CD4-positive, alpha-beta T cell (primary cell): ENCODE results near the gene RAVER1. TPM values are rescaled to one million over a fixed set of nuclear protein-coding genes. Genes with fewer than 3 reads are reported as not detected.

Experiments used
- ATAC-seq: fragments of 200-7000 bp; cut with Tn5 transposase; one replicate; pipeline ENCODE4 v1.10.0; 2022; ENCODE audit warnings: mild to moderate bottlenecking; ENCODE audit not compliant: poor library complexity
- CTCF ChIA-PET: fragments of 350-600 bp; sonication (Branson Sonifier 250); formaldehyde crosslinking; loops from one replicate; lab custom pipeline; 2021; ENCODE audit warnings: antibody characterized with exemption, inconsistent platforms; lab: Charles Lee
- POLR2A ChIA-PET: fragments of 350-600 bp; sonication (Branson Sonifier 250); formaldehyde crosslinking; loops from one replicate; lab custom pipeline; 2021; ENCODE audit warnings: antibody characterized with exemption, inconsistent platforms; lab: Charles Lee
- DNase-seq, 14 experiments: peaks; one replicate each; pipeline ENCODE4 v3.0.0-alpha.2; 2013 to 2020; ENCODE audit warnings: mixed read lengths in 2 of 14
- H3K27ac ChIP-seq, 2 donors: one replicate each; pipeline versions ENCODE4 v1.5.1 to v1.7.0; 2013; ENCODE audit warnings: low read length in 2 of 2, low read depth in 1 of 2, mild to moderate bottlenecking in 1 of 2
- H3K27me3 ChIP-seq, 2 experiments: 1 replicate in 1 of 2; 2 replicates in 1 of 2; pipeline versions ENCODE4 v1.6.1 to v1.7.0; 2013; ENCODE audit warnings: low read length in 2 of 2, control low read depth in 1 of 2, mild to moderate bottlenecking in 1 of 2, moderate library complexity in 1 of 2; ENCODE audit not compliant: insufficient read depth in 2 of 2, control insufficient read depth in 1 of 2
- H3K36me3 ChIP-seq: one replicate; pipeline ENCODE4 v1.6.1; 2013; ENCODE audit warnings: low read length, control low read depth; ENCODE audit not compliant: insufficient read depth
- H3K4me1 ChIP-seq: one replicate; pipeline ENCODE4 v1.6.1; 2013; ENCODE audit warnings: low read length, control low read depth; ENCODE audit not compliant: insufficient read depth
- H3K4me3 ChIP-seq: one replicate; pipeline ENCODE4 v1.5.1; 2013; ENCODE audit warnings: mild to moderate bottlenecking, low read length, moderate library complexity
- H3K9me3 ChIP-seq, 2 experiments: 1 replicate in 1 of 2; 2 replicates in 1 of 2; pipeline versions ENCODE4 v1.6.1 to v1.7.0; 2013; ENCODE audit warnings: low read length in 2 of 2, mild to moderate bottlenecking in 2 of 2, control low read depth in 1 of 2, moderate library complexity in 1 of 2; ENCODE audit not compliant: control insufficient read depth in 1 of 2, insufficient read depth in 1 of 2
- H3K27ac Mint-ChIP-seq: one replicate; pipeline ENCODE4 v1.8.0; 2020; ENCODE audit warnings: mixed read lengths
- H3K27me3 Mint-ChIP-seq: one replicate; pipeline ENCODE4 v1.8.0; 2021; ENCODE audit warnings: mixed read lengths
- H3K36me3 Mint-ChIP-seq: one replicate; pipeline ENCODE4 v1.8.0; 2021; ENCODE audit warnings: low read depth, mixed read lengths
- H3K4me1 Mint-ChIP-seq: one replicate; pipeline ENCODE4 v1.8.0; 2021; ENCODE audit warnings: low read depth, mixed read lengths
- H3K4me3 Mint-ChIP-seq: one replicate; pipeline ENCODE4 v1.8.0; 2020; ENCODE audit warnings: mild to moderate bottlenecking, mixed read lengths
- H3K9me3 Mint-ChIP-seq: one replicate; pipeline ENCODE4 v1.8.0; 2020; ENCODE audit warnings: mixed read lengths
- CTCF ChIP-seq: fragments of 200-600 bp; IDR thresholded peaks from one replicate; pipeline ENCODE4 v1.8.0; 2022; ENCODE audit warnings: antibody characterized with exemption, mild to moderate bottlenecking
- intact Hi-C, 2 experiments: fragments of 100-400 bp; cut with DNase I in 1 of 2; cut with micrococcal nuclease in 1 of 2; formaldehyde crosslinking; loops; one replicate each; pipeline versions ENCODE4 v1.15.1 to v1.9.0; 2023 to 2025; cut with DNase I, micrococcal nuclease
- total RNA-seq, 174 experiments: library from RNA in 2 of 174; stranded (reverse) in 2 of 174; gene quantifications; one replicate each; pipeline ENCODE4 v1.2.3 and lab custom pipeline; 2021 to 2026

Gene RAVER1
- total RNA-seq, 2 experiments from 2014 or later, result 20.5 to 21.3 TPM

GRCh38 chr19:10292789-10293636 lies 40.3 kb downstream of the RAVER1 start:
- no peak overlapping the region for H3K27ac Mint-ChIP-seq
- H3K27me3 ChIP-seq, result peaks cover 74 to 77% of the 10 kb centered on the region in 2 experiments
- H3K4me1 ChIP-seq, result peaks cover 81% of the 10 kb centered on the region
- CTCF ChIA-PET, result interaction anchor here (1.0 to 2.4 kb wide), 2 partner anchors 23 to 98 kb away, joined by 4 to 9 read pairs; partner anchors contain the start of gene ICAM1
- intact Hi-C loops, result no loop called here
- peak overlapping the region; percentile 69 for H3K4me3 Mint-ChIP-seq
- DNase-seq, result peak in 2 of 14 experiments; percentile 43 to 57
- peak overlapping the region; percentile 48 for H3K4me3 ChIP-seq
- no peak for ATAC-seq
- H3K27ac ChIP-seq, result no peak overlapping the region
- H3K36me3 Mint-ChIP-seq, result no peaks in the 10 kb centered on the region
- no peaks in the 10 kb centered on the region for H3K36me3 ChIP-seq
- H3K27me3 Mint-ChIP-seq, result peaks cover 80% of the 10 kb centered on the region
- TF ChIP-seq CTCF, result no peak
- POLR2A ChIA-PET, result interaction anchor here (5.0 kb wide), 1 partner anchor 22 kb away, joined by 39 read pairs; the partner anchor contains the start of gene ICAM1
- H3K9me3 Mint-ChIP-seq, result no peaks in the 10 kb centered on the region
- H3K4me1 Mint-ChIP-seq, result peaks cover 55% of the 10 kb centered on the region
- peaks cover 0 to 59% of the 10 kb centered on the region in 2 experiments for H3K9me3 ChIP-seq

DNA sequence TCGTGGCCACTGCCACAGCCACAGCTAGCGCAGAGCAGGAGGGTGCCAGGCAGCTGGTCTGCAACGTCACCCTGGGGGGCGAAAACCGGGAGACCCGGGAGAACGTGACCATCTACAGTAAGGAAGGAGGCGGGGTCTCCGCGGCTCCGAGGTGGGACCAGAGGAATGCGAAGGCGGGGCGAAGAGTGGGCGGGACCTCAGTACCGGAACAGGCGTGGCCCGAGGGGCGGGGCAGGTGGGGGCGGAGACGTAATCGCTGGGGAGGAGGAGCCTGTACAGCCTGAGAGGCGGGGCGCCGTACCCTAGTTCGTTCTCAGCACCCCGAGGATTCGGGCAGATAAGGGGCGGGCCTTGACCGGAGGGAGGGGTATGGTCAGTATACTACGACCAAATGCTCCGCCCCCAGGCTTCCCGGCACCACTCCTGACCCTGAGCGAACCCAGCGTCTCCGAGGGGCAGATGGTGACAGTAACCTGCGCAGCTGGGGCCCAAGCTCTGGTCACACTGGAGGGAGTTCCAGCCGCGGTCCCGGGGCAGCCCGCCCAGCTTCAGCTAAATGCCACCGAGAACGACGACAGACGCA lies 41.0 kb downstream of the RAVER1 start:
- peaks cover 62% of the 10 kb centered on the region for H3K4me1 Mint-ChIP-seq
- H3K36me3 Mint-ChIP-seq, result no peaks in the 10 kb centered on the region
- TF ChIP-seq CTCF, result no peak
- H3K9me3 Mint-ChIP-seq, result no peaks in the 10 kb centered on the region
- Histone ChIP-seq H3K9me3 (peaks cover 0 to 66% of the 10 kb centered on the region in 2 experiments), H3K4me1 (peaks cover 88% of the 10 kb centered on the region), H3K4me3 (peak overlapping the region; percentile 48), H3K36me3 (no peaks in the 10 kb centered on the region), H3K27me3 (peaks cover 82 to 85% of the 10 kb centered on the region in 2 experiments), H3K27ac (no peak overlapping the region)
- POLR2A ChIA-PET, result interaction anchor here (1.3 to 5.0 kb wide), 4 partner anchors 22 to 97 kb away, joined by 3 to 39 read pairs (median 6); partner anchors contain the start of genes ICAM1 and RAVER1
- ATAC-seq (peak; percentile 45), DNase-seq (peak in 12 of 14 experiments; percentile 38 to 79 (median 58))
- H3K27ac Mint-ChIP-seq, result peak overlapping the region; percentile 40
- intact Hi-C loops, result no loop called here
- H3K27me3 Mint-ChIP-seq, result peaks cover 88% of the 10 kb centered on the region
- H3K4me3 Mint-ChIP-seq, result peak overlapping the region; percentile 82
- CTCF ChIA-PET, result interaction anchor here (0.8 to 2.4 kb wide), 4 partner anchors 22 to 99 kb away, joined by 3 to 9 read pairs (median 4); partner anchors contain the start of gene ICAM1

DNA sequence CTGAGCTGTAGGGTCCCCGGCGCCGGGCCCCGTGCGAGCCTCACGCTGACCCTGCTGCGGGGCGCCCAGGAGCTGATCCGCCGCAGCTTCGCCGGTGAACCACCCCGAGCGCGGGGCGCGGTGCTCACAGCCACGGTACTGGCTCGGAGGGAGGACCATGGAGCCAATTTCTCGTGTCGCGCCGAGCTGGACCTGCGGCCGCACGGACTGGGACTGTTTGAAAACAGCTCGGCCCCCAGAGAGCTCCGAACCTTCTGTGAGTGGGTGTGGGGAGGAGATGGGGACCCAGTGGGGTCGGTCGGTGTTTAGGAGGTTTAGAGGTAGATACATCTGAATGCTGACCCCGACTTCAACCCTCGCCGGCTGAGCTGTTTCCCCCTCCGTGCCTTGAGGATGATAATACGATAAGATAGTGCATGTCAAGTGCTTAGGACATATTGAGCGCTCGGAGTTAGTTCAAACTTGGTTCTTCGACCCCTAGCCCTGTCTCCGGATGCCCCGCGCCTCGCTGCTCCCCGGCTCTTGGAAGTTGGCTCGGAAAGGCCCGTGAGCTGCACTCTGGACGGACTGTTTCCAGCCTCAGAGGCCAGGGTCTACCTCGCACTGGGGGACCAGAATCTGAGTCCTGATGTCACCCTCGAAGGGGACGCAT lies 41.6 kb downstream of the RAVER1 start:
- Mint-ChIP-seq H3K4me3 (peak overlapping the region; percentile 82), H3K9me3 (no peaks in the 10 kb centered on the region), H3K27me3 (peaks cover 91% of the 10 kb centered on the region), H3K4me1 (peaks cover 68% of the 10 kb centered on the region), H3K36me3 (peaks cover under 1% of the 10 kb centered on the region), H3K27ac (peak overlapping the region; percentile 40)
- Histone ChIP-seq H3K4me1 (peaks cover 95% of the 10 kb centered on the region), H3K4me3 (peak overlapping the region; percentile 48), H3K27me3 (peaks cover 87 to 88% of the 10 kb centered on the region in 2 experiments), H3K36me3 (no peaks in the 10 kb centered on the region), H3K27ac (no peak overlapping the region), H3K9me3 (peaks cover 0 to 71% of the 10 kb centered on the region in 2 experiments)
- intact Hi-C loops, result no loop called here
- ATAC-seq (no peak), DNase-seq (peak in 1 of 14 experiments; percentile 47)
- ChIA-PET POLR2A (interaction anchor here (1.3 to 5.0 kb wide), 4 partner anchors 21 to 97 kb away, joined by 3 to 39 read pairs (median 6); partner anchors contain the start of genes ICAM1 and RAVER1), CTCF (interaction anchor here (0.5 to 2.4 kb wide), 5 partner anchors 13 to 72 kb away, joined by 3 to 9 read pairs (median 3); partner anchors contain the start of gene ICAM1)
- no peak for TF ChIP-seq CTCF
